ENCODE data around the gene ARID3A.
"Not testable (repeated sequence)": the region's sequence is repeated elsewhere in the genome, so short reads cannot be mapped to it uniquely, and the experiment has no call there.

Gene ARID3A

DNA sequence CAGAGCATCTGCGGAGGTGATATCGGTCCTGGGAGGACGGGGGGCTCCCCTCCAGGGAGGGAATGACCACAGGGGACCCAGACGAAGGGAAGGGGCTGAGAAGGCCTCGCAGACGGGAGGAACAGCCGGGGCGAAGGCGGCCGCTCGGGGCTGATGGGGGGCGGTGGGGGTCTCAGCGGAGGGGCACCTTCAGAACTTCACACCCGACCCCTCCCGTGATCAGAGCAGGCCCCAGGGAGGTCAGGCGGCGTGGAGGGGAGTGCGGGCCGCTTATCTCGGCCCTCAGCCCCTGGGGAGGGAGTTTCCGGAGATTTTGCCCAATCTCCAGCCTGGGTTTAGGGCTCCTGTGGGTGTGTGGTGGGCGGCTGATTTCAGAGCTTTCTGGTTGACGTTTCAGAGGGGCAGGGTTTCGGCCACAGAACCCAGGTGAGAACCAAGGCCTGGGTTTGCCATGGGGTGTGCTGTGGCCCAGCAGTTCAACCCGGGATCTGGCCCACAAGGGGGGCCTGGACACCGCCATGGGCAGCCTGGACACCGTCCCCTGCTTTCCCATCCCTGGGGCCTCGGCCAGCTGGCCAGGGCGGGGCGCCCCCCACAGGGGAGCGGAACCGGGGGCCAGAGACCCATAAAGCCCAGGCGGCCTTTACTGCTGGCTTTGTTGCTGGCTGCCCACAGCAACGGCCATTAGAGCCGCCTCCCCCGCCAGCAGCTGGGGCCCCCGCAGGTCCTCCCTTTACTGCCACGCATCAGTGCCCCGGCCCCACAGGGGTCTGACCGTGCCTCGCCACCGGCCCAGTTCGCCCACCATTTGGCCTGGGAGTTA, 29.0 kb downstream of the ARID3A start:
- H3K27ac ChIP-seq, result no peak overlapping the region
- TF ChIP-seq ZFX (IDR thresholded peaks at IDR 0.05) (no peak), CTCF (conservative IDR thresholded peaks at IDR 0.05) (no peak)

- TF ChIP-seq ZFX (IDR thresholded peaks at IDR 0.05) (no peak), CTCF (conservative IDR thresholded peaks at IDR 0.05) (no peak)
- H3K27ac ChIP-seq, result no peak overlapping the region
These were observed 30.2 kb downstream of the ARID3A start for GRCh38 chr19:955803-956765.

DNA sequence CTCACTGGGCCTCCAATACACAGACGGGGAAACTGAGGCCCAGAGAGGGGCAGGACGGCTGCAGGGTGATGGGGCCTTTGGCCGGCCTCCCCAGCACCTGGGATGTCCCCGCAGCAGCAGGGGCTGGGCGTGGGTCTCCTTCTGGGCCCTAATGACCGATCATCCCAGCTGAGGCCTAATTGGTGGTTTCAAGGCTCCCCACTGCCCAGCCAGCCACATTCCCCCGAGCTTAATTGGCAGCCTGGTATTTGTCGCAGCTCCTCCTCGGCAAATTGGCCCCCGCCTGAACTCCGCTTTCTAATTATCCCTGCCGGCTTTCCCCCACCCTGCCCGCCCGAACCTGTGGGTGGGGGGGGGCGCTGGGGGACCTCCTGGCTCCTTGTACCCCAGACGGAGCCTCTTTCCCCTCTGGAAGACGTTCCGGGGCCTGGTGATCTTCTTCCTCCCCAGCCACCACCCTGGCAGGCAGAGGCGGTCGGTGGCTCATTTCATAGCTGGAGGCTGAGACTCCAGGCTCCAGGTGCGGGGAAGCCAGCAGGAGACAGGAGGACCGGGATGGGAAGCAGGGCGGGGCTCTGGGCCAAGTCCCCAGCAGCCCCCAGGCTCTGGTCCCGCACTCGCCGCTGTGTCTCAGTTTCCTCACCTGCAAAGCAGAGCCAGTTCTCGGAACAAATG, 31.1 kb downstream of the ARID3A start:
- TF ChIP-seq CTCF (conservative IDR thresholded peaks at IDR 0.05), result no peak
- no peak for TF ChIP-seq ZFX (IDR thresholded peaks at IDR 0.05)
- no peak overlapping the region for H3K27ac ChIP-seq

DNA sequence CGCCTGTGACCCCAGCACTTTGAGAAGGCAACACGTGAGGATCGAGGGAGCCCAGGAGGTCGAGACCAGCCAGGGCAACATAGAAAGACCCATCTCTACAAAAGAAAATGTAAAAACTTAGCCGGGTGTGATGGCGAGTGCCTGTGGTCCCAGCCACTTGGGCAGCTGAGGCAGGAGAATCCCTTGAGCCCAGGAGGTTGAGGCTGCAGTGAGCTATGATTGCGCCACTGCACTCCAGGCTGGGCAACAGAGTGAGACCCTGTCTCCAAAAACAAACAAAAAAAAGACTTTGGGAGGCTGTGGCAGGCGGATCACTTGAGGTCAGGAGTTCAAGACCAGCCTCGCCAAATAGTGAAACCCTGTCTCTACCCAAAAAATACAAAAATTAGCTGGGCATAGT, 31.7 kb downstream of the ARID3A start:
- H3K27ac ChIP-seq, result not testable (repeated sequence)

DNA sequence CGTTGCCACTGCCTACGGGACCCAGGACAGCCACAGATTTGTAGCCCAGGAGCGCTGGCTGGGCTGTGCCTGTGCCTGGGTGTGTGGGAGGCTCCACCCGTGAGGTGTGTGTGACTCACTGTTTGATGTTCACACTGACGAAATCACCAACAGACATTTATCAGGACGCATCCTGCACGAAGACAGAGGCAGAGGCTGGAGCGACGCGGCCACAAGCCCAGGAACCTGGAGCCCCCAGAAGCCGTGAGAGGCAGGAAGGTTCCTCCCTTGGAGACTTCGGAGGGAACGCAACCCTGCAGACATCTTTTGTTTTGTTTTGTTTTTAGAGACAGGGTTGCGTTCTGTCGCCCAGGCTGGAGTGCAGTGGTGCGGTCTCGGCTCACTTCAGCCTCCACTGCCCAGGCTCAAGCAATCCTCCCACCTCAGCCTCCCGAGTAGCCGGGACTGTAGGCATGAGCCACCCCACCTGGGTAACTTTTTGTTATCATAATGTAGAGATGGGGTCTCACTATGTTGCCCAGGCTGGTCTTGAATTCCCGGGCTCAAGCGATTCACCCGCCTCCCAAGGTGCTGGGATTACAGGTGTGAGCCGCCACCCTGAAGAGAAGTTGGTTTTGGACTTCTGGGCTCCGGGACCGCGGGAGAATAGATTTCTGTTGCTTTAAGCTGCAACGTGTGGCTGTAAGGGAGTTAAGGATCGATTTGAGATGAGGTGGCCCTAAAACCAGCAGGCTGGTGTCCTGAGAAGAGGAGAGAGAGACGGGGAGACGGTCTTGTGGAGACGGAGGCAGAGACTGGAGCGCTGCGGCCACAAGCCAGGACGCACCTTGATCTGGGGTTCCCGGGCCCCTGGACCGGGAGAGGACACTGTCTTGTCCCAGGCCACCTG, 33.4 kb downstream of the ARID3A start:
- no peak overlapping the region for H3K27ac ChIP-seq

GRCh38 chr19:960020-960419, 34.2 kb downstream of the ARID3A start:
- TF ChIP-seq CTCF (conservative IDR thresholded peaks at IDR 0.05) (no peak), ZFX (IDR thresholded peaks at IDR 0.05) (no peak)
- no peak overlapping the region for H3K27ac ChIP-seq

More for the DNA sequence above, 33.4 kb downstream of the ARID3A start:
- TF ChIP-seq CTCF (conservative IDR thresholded peaks at IDR 0.05) (no peak), ZFX (IDR thresholded peaks at IDR 0.05) (no peak)

- TF ChIP-seq CTCF (conservative IDR thresholded peaks at IDR 0.05) (no peak), ZFX (IDR thresholded peaks at IDR 0.05) (no peak)
- H3K27ac ChIP-seq, result no peak overlapping the region
These were observed 34.7 kb downstream of the ARID3A start for GRCh38 chr19:960601-960938.
